Uterus (tissue), 2 donors: Measurements from ENCODE around the gene MARCO.

Experiments used
- CTCF ChIP-seq, 4 experiments: fragments of 200-600 bp in 2 of 4; fragments of 450-650 bp in 2 of 4; sonication (generic) in 2 of 4; IDR thresholded peaks; one replicate each; pipeline ENCODE4 v1.5.1; 2016 to 2019; ENCODE audit warnings: antibody characterized with exemption in 4 of 4, mild to moderate bottlenecking in 2 of 4, moderate library complexity in 1 of 4
- POLR2A ChIP-seq, 2 donors: fragments of 450-650 bp; IDR thresholded peaks; one replicate each; pipeline ENCODE4 v1.6.1; 2016; ENCODE audit warnings: antibody characterized with exemption in 2 of 2, mild to moderate bottlenecking in 1 of 2, moderate library complexity in 1 of 2

GRCh38 chr2:118983133-118983532, 41.1 kb downstream of the MARCO start:
- no peak for TF ChIP-seq POLR2A (IDR thresholded peaks at IDR 0.05)
- TF ChIP-seq CTCF (IDR thresholded peaks at IDR 0.05), result no peak
